PC-9 (cell line): ENCODE results near the gene CES5A. TPM values are rescaled to one million over a fixed set of nuclear protein-coding genes. Genes with fewer than 3 reads are reported as not detected.
"Not testable (repeated sequence)": the region's sequence is repeated elsewhere in the genome, so short reads cannot be mapped to it uniquely, and the experiment has no call there.

ENCODE experiments used
- BruUV-seq: library from RNA; stranded (reverse); fragments of 400-500 nt; replicated peaks from 2 replicates; lab custom pipeline; 2021; lab: Mats Ljungman, UMichigan
- CTCF ChIA-PET: fragments of 300-600 bp; sonication (Branson Sonifier 250); formaldehyde crosslinking; loops from one replicate; lab custom pipeline; 2022; ENCODE audit warnings: antibody characterized with exemption; lab: Charles Lee
- POLR2A ChIA-PET: fragments of 300-600 bp; sonication (Branson Sonifier 250); formaldehyde crosslinking; loops from one replicate; lab custom pipeline; 2022; ENCODE audit warnings: antibody characterized with exemption; ENCODE audit not compliant: unreplicated experiment; lab: Charles Lee
- DNase-seq, 2 experiments: peaks; one replicate each; pipeline versions ENCODE4 v3.0.0 to v3.0.0-alpha.2; 2015 to 2022; ENCODE audit warnings: mixed read lengths in 1 of 2
- H2AFZ ChIP-seq: fragments of 200-600 bp; sonication (generic); 2 replicates; pipeline ENCODE4 v1.8.1; 2017; ENCODE audit warnings: antibody characterized with exemption
- H3F3A ChIP-seq: fragments of 200-600 bp; sonication (generic); 2 replicates; pipeline ENCODE4 v1.8.1; 2017; ENCODE audit warnings: antibody characterized with exemption, mild to moderate bottlenecking, low read depth; ENCODE audit not compliant: insufficient read depth
- H3K27ac ChIP-seq: fragments of 200-600 bp; sonication (generic); 2 replicates; pipeline ENCODE4 v1.6.1; 2016; ENCODE audit warnings: mixed run types
- H3K27me3 ChIP-seq: fragments of 200-600 bp; sonication (generic); 2 replicates; pipeline ENCODE4 v1.6.1; 2016; ENCODE audit warnings: low read depth, mixed run types; ENCODE audit not compliant: insufficient read depth
- H3K36me3 ChIP-seq: fragments of 200-600 bp; sonication (generic); 2 replicates; pipeline ENCODE4 v1.6.1; 2016; ENCODE audit warnings: low read depth, mixed run types
- H3K4me1 ChIP-seq: fragments of 200-600 bp; sonication (generic); replicated peaks from 2 replicates; pipeline ENCODE4 v1.6.1; 2016; ENCODE audit warnings: mixed run types; ENCODE audit not compliant: insufficient read depth
- H3K4me2 ChIP-seq: fragments of 200-600 bp; sonication (generic); 2 replicates; pipeline ENCODE4 v1.6.1; 2017; ENCODE audit warnings: mixed run types
- H3K4me3 ChIP-seq: fragments of 200-600 bp; sonication (generic); 2 replicates; pipeline ENCODE4 v1.6.1; 2016; ENCODE audit warnings: mixed run types
- H3K79me2 ChIP-seq: fragments of 200-600 bp; sonication (generic); 2 replicates; pipeline ENCODE4 v1.6.1; 2017; ENCODE audit warnings: low read depth, mixed run types
- H3K9me2 ChIP-seq: fragments of 200-600 bp; sonication (generic); 2 replicates; pipeline ENCODE4 v1.8.1; 2017; ENCODE audit warnings: mild to moderate bottlenecking; ENCODE audit not compliant: insufficient read depth
- H3K9me3 ChIP-seq: fragments of 200-600 bp; sonication (generic); 2 replicates; pipeline ENCODE4 v1.8.1; 2016; ENCODE audit warnings: low read depth; ENCODE audit not compliant: insufficient read depth
- H4K20me1 ChIP-seq: fragments of 200-600 bp; sonication (generic); 2 replicates; pipeline ENCODE4 v1.8.1; 2017; ENCODE audit not compliant: insufficient read depth
- EZH2 ChIP-seq: fragments of 200-600 bp; sonication (generic); IDR thresholded peaks from 2 replicates; pipeline ENCODE4 v1.8.0; 2017; ENCODE audit warnings: antibody characterized with exemption, low read depth
- intact Hi-C: fragments of 100-400 bp; cut with micrococcal nuclease; formaldehyde crosslinking; loops from one replicate; pipeline ENCODE4 v1.10.0; 2022; ENCODE audit not compliant: unreplicated experiment
- total RNA-seq: library from RNA; stranded (reverse); gene quantifications from 2 replicates; pipeline ENCODE4 v1.2.3, GENCODE V29; 2021
- TF ChIP-seq, protein P1 (sequence below): fragments of 200-600 bp; sonication (generic); conservative IDR thresholded peaks from 2 replicates; pipeline ENCODE4 v1.6.1; 2017; ENCODE audit warnings: mixed run types, antibody characterized with exemption, mild to moderate bottlenecking, moderate library complexity

Gene CES5A
- total RNA-seq, 1 experiment from 2014 or later: not detected

DNA sequence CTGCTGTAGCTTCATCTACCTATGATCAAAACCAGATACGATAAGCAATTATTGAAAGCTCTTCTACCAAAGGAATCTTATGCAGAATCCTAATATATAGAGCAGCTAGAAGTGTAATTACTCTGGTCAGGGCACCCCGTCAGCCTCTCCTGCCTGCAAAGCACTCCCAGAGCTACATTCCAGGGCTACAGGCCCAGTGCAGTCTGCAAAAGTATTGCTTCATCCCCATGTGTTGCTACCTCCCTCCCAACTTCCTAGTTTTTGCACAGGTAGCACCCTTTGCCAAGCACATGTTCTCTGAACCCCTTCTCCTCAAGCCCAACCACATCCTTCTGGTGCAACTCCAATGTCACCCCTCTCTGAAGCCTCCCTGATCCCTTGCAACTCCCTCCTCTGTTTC is 7.0 kb downstream of the CES5A start:
- intact Hi-C loops: no loop called here
- no peaks in the 10 kb centered on the region for H4K20me1 ChIP-seq
- no peak for TF ChIP-seq EZH2
- TF ChIP-seq, protein P1, sequence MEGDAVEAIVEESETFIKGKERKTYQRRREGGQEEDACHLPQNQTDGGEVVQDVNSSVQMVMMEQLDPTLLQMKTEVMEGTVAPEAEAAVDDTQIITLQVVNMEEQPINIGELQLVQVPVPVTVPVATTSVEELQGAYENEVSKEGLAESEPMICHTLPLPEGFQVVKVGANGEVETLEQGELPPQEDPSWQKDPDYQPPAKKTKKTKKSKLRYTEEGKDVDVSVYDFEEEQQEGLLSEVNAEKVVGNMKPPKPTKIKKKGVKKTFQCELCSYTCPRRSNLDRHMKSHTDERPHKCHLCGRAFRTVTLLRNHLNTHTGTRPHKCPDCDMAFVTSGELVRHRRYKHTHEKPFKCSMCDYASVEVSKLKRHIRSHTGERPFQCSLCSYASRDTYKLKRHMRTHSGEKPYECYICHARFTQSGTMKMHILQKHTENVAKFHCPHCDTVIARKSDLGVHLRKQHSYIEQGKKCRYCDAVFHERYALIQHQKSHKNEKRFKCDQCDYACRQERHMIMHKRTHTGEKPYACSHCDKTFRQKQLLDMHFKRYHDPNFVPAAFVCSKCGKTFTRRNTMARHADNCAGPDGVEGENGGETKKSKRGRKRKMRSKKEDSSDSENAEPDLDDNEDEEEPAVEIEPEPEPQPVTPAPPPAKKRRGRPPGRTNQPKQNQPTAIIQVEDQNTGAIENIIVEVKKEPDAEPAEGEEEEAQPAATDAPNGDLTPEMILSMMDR: no peak
- no peaks in the 10 kb centered on the region for H3F3A ChIP-seq
- H3K9me3 ChIP-seq: no peaks in the 10 kb centered on the region
- no peaks in the 10 kb centered on the region for H3K79me2 ChIP-seq
- POLR2A ChIA-PET: no interaction called here
- DNase-seq: no peak
- no peaks in the 10 kb centered on the region for H3K36me3 ChIP-seq
- no peaks in the 10 kb centered on the region for H3K4me1 ChIP-seq
- H2AFZ ChIP-seq: no peak overlapping the region
- H3K27ac ChIP-seq: no peak overlapping the region
- no peak overlapping the region for H3K4me2 ChIP-seq
- CTCF ChIA-PET: no interaction called here
- peaks cover 10% of the 10 kb centered on the region for H3K27me3 ChIP-seq
- BruUV-seq: no TSS peak
- no peak overlapping the region for H3K4me3 ChIP-seq
- no peaks in the 10 kb centered on the region for H3K9me2 ChIP-seq

DNA sequence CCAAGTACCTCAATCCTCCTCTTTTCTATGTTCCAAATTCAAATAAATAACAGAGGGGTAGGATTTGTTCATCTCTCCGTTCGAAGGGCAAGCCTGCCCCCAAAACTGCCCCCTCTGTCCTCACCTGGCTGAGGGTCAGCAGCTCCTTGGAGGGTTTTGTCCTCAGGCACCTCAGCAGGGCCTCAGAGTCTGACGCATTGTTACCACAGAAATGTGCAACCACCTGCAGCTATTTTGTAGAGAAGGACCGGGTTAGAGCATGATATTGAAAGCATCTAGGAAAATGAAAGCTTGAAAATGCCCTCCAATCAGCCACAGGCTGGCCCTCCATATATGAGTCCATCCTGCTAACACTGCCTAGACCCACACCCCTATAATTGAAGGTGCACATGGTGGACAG is 13.9 kb downstream of the CES5A start:
- no peaks in the 10 kb centered on the region for H3K79me2 ChIP-seq
- no peaks in the 10 kb centered on the region for H3K36me3 ChIP-seq
- H3K9me2 ChIP-seq: no peaks in the 10 kb centered on the region
- H3K27me3 ChIP-seq: peaks cover 15% of the 10 kb centered on the region; the same call in 1 of the 2 replicates
- TF ChIP-seq EZH2: no peak
- TF ChIP-seq, protein P1: no peak
- H3K27ac ChIP-seq: no peak overlapping the region
- no peaks in the 10 kb centered on the region for H4K20me1 ChIP-seq
- H3K4me2 ChIP-seq: no peak overlapping the region
- no peak overlapping the region for H2AFZ ChIP-seq
- no peak for DNase-seq
- intact Hi-C loops: no loop called here
- H3F3A ChIP-seq: no peaks in the 10 kb centered on the region
- BruUV-seq: no TSS peak
- H3K4me1 ChIP-seq: no peaks in the 10 kb centered on the region
- CTCF ChIA-PET: no interaction called here
- POLR2A ChIA-PET: no interaction called here
- no peak overlapping the region for H3K4me3 ChIP-seq
- no peaks in the 10 kb centered on the region for H3K9me3 ChIP-seq

DNA sequence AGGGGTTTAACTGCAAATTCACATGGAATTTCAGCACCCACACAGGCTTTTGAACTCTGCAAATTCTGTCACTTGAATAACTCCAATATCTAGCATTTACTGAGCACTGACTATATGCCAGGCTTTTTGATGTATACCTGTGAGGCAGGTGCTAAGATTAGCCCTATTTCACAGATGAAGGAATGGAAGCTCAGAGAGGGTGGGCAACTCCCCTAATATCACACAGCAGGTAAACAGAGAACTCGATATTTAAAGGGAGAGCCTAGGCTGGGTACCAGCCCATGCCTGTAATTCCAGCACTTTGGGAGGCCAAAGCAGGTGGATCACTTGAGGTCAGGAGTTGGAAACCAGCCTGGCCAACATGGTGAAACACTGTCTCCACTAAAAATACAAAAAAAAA is 17.5 kb downstream of the CES5A start:
- H3K9me2 ChIP-seq, intact Hi-C loops, H3K9me3 ChIP-seq, CTCF ChIA-PET, H3K4me3 ChIP-seq, H3K36me3 ChIP-seq, H4K20me1 ChIP-seq, H3K27ac ChIP-seq, DNase-seq, H3K79me2 ChIP-seq, H3K4me1 ChIP-seq, H3K4me2 ChIP-seq, H2AFZ ChIP-seq, H3F3A ChIP-seq, BruUV-seq: not testable (repeated sequence)
- POLR2A ChIA-PET: interaction anchor here (0.6 kb wide), 1 partner anchor 353 kb away, joined by 4 read pairs; no protein-coding TSS in a partner anchor
- peaks cover 15% of the 10 kb centered on the region; the same call in 1 of the 2 replicates for H3K27me3 ChIP-seq

DNA sequence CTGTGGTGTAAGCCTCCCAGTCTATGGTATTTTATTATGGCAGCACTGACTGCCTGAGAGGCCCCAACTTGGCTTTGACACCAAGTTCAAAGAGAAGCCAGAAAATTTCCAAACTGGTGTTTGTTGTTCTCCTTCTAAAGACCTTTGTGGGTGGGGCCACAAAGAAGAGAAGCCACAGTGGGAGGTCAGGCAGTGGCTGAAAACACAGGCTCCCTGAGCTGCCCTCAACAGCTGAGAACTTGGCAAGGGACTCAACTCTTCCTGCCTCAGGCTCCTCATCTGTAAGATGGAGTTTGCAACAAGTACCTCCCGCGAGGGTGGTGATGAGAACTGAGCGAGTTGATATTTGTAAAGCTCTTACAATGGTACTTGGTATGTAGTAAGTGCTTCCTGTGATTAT is 18.2 kb downstream of the CES5A start:
- Histone ChIP-seq H3F3A (no peaks in the 10 kb centered on the region), H3K9me2 (no peaks in the 10 kb centered on the region), H3K4me2 (no peak overlapping the region), H3K27ac (no peak overlapping the region), H2AFZ (no peak overlapping the region), H3K4me1 (no peaks in the 10 kb centered on the region; the same call in 1 of the 2 replicates), H3K79me2 (no peaks in the 10 kb centered on the region), H3K27me3 (peaks cover 9% of the 10 kb centered on the region; the same call in 1 of the 2 replicates), H3K36me3 (no peaks in the 10 kb centered on the region), H3K4me3 (no peak overlapping the region), H3K9me3 (no peaks in the 10 kb centered on the region), H4K20me1 (no peaks in the 10 kb centered on the region)
- DNase-seq: no peak
- ChIA-PET CTCF (no interaction called here), POLR2A (no interaction called here)
- BruUV-seq: no TSS peak
- TF ChIP-seq, protein P1: no peak
- TF ChIP-seq EZH2: no peak
- intact Hi-C loops: no loop called here
